Measurements from ENCODE around the gene CAVIN1.
"Not testable (repeated sequence)": the region's sequence is repeated elsewhere in the genome, so short reads cannot be mapped to it uniquely, and the experiment has no call there.

CAVIN1 gene

DNA sequence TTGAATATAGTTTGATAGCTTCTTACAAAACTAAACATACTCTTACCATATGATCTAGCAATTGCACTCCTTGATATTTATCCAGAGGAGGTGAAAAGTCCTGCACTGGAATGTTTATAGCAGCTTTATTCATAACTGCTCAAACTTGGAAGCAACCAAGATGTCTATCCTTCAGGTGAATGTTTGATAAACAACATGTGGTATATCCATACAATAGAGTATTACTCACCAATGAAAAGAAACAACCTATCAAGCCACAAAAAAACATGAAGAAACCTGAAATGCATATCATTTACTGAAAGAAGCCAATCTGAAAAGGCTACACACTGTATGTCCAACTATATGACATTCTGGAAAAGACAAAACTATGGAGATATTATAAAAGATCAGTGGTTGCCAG, 50.9 kb downstream of the CAVIN1 start:
- DNase-seq = no peak

GRCh38 chr17:42368797-42369561, 54.1 kb downstream of the CAVIN1 start:
- not testable (repeated sequence) for DNase-seq

DNA sequence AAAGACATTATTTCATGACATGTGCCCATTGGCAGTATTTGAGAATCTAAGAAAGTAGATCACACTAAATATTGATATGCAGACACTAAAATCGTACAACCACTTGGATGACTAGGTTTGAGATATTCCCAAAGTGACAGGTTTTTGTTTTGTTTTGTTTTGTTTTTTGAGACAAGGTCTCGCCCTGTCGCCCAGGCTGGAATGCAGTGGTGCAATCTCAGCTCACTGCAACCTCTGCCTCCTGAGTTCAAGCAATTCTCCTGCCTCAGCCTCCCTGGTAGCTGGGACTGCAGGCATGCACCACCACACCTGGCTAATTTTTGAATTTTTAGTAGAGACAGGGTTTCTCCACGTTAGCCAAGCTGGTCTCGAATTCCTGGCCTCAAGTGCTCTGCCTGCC, 54.7 kb downstream of the CAVIN1 start:
- DNase-seq = not testable (repeated sequence)

GRCh38 chr17:42366176-42367023, 56.7 kb downstream of the CAVIN1 start:
- DNase-seq = not testable (repeated sequence)

GRCh38 chr17:42365136-42365535, 57.9 kb downstream of the CAVIN1 start:
- DNase-seq = no peak

DNA sequence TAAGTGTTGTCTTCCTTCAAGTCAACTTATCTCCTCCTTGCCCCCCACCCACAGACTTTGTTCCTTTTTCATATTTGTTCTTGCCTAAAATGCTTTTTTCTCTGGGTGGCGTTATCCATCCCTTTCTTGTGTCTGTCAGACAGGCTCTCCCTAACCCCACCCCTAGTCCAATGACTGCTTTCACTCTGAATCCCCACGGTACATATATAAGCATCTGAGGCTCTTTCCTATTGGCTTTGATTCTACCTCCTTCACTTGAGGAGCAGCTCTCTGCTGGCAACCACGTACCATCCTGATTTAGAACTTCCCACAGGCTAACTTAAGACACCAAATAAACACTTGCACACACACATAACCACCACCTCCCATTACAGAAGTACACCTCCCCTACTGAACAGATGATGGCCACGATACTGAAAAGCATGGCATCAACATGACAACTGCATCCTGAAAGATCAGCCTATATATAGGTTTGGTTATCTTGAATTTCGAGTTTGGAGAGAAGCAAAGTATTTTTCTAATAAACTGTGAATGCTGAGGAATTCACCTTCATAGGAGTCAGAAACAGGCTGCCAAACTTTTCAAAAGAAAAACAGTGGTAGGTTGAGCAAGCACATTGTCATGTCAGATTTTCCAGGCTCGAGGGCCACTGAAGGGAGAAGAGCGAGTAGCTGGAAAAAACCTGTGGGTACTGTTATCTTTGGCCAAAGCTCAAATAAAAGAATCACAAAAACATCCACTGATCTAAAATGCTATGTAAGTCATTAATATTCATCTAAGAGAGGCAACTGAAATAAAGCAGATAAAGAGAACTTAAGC, 59.1 kb downstream of the CAVIN1 start:
- DNase-seq = no peak

GRCh38 chr17:42363231-42363630, 59.8 kb downstream of the CAVIN1 start:
- DNase-seq = no peak

DNA sequence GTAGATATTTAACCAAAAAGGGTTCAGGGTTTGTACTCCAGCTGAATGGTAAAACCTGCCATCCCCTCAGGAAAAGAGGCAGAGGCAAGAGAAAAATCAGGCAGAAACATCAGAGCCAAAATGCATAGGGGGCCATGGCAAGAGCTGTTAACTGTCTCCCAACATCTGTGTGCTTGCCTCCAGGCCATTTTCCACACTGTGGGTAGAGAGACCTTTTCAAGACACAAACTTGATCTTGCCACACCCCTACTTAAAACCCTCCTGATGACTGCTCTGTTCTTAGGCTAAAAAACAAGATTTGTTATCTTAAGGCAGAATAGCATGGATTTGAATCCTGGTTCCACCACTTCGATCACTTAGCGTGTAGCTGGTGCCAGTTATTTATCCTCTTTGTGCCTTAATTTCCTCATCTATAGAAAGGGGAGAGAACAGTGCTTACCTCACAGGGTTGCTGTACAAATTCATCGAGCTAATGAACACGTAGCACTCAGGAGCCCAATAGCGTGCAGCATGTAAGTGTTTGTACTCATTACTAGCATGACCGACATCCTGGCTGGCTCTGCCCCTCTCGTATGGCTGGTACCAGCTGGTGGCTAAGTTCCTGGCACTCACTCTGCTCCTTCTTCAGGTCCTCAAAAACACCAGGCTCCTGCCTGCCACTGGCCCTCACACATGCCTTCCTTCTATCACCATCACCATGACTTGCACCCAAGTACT, 60.7 kb downstream of the CAVIN1 start:
- no peak for DNase-seq

- no peak for DNase-seq
These were observed 61.3 kb downstream of the CAVIN1 start for GRCh38 chr17:42361781-42362186.

DNA sequence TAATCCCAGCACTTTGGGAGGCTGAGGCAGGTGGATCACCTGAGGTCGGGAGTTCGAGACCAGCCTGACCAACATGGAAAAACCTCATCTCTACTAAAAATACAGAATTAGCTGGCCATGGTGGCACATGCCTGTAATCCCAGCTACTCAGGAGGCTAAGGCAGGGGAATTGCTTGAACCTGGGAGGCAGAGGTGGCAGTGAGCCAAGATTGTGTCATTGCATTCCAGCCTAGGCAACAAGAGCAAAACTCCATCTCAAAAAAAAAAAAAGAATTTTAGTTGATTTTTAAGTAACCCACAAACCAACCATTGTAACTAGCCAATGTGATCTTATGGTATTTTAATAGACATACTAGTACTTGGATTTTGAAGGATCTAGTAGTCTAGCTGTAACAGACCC, 62.7 kb downstream of the CAVIN1 start:
- not testable (repeated sequence) for DNase-seq

GRCh38 chr17:42359133-42359532, 63.9 kb downstream of the CAVIN1 start:
- no peak for DNase-seq

- no peak for DNase-seq
These were observed 64.6 kb downstream of the CAVIN1 start for GRCh38 chr17:42358434-42358833.

DNA sequence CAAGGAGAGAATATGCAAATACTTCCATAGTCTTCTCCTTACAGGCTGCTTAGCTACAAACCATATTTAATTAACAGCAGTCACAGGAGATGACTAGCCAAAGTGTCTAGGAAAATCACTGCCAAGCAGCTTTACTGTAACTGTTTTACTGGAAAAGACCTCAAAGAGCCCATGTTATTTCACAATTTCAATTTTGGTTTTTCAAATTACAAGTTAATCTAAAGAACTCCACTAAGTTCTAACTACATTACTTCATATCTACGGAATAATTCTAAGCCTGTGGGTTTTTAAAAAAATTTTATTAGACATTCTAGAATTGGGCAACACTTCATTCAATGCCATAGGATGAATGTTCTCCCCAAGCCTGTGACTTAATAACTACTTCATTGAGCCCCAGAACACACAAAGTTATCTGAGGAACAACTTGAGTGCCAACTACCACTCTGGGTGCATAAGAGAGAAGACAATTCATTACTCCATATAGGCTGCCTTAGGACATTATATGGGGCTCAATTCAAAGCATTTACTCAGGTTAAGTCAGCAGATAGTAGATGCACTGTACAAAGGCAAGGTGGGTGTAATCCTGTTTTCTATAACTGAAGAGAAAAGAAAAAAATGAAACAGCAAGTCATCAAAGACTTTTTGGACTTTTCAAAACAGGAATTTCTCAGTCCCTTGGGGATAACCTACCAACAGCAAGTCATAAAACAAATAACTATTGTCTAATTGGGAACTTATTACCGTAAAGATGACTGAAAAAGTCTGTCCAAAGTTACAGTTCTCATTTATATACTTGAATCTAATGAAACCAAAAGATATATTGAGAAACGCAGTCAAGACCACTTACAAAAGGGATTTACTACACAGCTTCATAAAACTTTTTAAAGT, 67.9 kb downstream of the CAVIN1 start:
- no peak for DNase-seq

All from 8988T (cell line).